GM19468 (cell line): Measurements from ENCODE around the gene S100A4.
A peak's percentile ranks its signal among the peaks of the same experiment; 100 is the strongest.
"Not testable (repeated sequence)": the region's sequence is repeated elsewhere in the genome, so short reads cannot be mapped to it uniquely, and the experiment has no call there.

ENCODE experiments used
- ATAC-seq: cut with Tn5 transposase; IDR thresholded peaks from one replicate; pipeline ENCODE4 v1.9.1; 2021; ENCODE audit warnings: mild to moderate bottlenecking, moderate library complexity, moderate number of reproducible peaks; ENCODE audit not compliant: unreplicated experiment; ENCODE audit errors: extremely low read depth

The S100A4 gene

DNA sequence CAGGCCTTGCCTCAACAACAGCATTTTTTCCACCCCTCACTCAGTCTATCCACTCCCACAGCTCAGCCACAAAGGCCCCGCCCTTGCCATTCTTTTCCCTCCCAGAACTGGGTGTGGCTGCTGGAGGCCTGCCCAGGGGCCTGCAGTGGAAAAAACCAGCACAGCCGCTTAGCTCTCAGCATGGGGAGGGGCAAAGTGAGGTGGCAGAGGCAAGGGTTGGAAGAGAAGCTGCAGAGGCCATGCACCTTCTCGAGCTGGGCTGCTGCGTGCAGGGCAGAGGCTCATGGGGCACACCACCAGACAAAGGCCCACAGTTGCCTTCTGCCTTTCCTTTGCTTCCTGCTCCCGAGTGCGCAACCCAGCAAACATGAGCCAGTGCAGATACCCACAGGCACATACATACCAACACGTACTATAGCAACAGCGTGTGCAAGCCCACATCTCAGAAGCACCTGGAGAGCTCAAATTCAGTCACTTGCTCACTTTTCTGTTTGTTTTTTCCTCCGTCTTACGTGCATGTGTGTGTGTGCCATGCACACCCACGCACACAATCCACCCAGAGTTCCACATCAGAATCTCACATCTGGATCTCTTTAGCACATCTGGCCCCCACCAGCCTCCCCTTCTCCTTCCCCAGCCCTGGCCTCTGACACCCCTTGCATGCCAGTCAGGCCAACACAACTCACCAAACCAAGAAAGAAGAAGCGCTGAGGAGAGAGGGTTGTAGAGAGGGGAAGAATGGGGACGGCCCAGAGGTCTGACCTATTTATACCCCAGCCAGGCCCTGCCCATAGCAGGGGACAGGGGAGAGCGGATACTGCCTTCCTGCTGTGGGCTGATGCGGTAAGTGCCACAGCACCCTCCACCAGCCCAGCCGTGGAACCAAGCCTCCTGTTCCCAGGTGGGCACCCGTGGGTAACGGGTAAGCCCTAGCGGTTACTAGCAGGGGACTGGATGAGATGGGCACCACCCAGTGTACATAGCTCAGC is at the start of gene S100A4:
TSS of gene S100A4 (minus strand) at position 740 of the 989 bp plus-strand sequence. CDS start 1,012 bp downstream, outside the sequence.
- ATAC-seq: no peak

DNA sequence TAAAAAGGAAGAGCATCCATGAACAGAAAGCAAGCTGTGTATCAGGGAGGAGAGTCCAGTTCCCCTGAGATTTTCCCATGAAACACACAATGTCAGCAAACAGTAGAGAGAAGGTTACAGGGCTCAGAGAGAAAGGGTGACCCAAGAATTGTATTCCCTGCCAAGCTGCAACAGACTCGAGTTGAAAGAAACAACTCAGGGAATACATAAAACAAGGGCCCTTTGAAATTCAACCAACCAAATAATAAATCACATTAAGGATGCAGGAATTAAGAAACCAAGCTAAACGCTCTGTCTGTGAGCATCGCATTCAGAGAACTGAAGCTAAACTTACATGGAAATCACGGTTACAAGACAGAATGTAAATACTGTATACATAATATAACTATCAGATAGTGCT is 47.1 kb upstream of the S100A4 start:
- no peak for ATAC-seq

DNA sequence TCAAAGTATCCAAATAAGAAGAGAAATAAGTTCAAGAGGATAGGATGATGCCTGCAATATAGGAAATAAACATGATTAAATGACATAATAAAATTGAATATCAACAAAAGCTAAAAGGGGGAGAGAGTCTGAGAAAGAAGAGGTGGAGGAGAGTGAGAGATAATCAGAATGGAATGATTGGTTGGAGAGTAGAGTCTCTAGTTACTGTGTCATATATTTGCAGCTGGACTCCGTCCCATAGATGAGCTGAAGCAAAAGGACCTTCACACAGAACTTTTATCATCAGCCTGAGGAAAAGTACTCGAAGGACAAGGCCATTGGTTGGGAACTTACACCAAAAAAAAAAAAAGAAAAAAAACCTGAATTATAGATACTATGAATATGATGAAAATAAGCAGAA is 42.9 kb upstream of the S100A4 start:
- no peak for ATAC-seq

DNA sequence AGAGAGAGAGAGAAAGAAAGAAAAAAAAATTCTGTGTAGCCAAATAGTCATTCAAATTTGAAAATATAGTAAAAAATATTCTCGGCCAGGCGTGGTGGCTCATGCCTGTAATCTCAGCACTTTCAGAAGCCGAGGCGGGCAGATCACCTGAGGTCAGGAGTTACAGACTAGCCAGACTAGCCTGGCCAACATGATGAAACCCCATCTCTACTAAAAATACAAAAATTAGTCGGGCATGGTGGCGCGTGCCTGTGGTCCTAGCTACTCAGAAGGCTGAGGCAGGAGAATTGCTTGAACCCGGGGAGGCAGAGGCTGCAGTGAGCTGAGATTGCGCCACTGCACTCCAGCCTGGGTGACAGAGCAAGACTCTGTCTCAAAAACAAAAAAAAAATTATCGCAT is 42.4 kb upstream of the S100A4 start:
- ATAC-seq: not testable (repeated sequence)

DNA sequence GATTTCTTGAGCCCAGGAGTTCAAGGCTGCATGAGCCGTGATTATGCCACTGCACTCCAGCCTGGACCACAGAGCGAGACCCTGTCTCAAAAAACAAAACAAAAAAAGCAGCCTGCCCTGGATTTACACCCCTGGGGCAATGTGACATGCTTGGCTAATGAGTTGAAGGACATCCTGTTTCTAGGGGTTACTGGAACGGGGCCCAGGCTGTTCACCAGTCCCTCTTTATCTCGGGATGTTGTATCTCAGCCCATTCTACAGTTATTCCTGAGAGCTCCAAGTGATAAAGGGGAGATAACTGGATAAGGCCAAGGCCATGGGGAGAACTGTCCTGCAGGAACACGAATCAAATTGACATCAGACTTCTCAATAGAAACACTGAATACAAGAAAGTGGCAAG is 41.7 kb upstream of the S100A4 start:
- ATAC-seq: no peak

DNA sequence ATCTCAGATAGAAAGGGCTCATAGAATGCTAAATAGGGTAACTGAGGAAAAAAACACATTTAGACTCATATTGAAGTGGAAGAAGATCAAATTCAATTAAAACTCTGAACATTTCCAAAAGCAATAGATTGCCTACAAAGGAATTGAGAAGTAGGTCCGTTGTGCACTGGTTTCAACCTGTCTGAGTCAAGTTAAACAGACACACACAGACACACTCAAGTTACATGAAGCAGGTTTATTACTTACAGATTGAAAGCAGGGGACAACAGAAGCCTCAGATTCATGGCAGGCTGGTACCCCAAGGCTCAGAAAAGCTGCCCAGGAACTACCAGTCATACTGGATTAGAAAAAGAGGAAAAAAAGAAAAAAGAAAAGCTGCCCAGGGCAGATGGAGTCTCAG is 40.7 kb upstream of the S100A4 start:
- ATAC-seq: no peak

DNA sequence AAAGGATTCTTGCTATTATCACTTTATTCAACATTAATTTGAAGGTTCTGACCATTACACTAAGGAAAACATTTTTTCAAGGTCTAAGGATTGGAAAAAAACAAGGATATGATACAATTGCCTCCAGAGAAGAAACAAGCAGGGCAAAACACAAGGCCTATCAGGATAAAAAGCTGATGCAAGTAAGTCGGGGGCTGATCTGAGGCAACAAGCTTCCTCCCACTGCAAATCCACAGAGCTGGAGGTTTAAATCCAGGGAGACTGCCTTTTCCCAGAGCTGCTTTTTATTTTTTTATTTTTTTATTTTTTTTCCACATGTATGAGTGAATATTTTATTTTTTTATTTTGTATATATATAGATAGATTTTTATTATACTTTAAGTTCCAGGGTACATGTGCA is 39.4 kb upstream of the S100A4 start:
- no peak for ATAC-seq

DNA sequence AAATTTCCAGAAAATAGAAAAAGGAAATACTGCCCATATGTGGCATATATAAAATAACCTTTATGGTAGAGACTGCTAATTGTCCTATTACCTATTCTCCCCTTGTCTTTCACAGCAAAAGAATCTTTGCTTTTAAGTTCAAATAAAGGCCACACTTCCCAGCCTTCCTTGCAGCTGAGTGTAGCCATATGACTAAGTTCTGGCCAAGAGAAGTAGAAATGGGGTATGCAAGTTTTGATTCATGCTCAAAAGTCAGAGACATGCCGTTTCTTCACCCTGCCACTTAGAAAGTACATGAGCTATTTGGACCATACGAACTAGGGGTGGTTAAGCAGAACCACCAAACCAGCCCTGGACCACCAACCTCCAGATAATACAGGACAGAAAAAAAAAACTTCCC is 38.4 kb upstream of the S100A4 start:
- no peak for ATAC-seq

DNA sequence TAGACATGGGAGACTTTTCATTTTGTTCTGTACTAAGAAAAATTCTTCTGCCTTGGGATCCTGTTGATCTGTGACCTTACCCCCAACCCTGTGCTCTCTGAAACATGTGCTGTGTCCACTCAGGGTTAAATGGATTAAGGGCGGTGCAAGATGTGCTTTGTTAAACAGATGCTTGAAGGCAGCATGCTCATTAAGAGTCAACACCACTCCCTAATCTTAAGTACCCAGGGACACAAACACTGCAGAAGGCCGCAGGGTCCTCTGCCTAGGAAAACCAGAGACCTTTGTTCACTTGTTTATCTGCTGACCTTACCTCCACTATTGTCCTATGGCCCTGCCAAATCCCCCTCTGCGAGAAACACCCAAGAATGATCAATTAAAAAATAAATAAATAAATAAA is 37.9 kb upstream of the S100A4 start:
- ATAC-seq: not testable (repeated sequence)

DNA sequence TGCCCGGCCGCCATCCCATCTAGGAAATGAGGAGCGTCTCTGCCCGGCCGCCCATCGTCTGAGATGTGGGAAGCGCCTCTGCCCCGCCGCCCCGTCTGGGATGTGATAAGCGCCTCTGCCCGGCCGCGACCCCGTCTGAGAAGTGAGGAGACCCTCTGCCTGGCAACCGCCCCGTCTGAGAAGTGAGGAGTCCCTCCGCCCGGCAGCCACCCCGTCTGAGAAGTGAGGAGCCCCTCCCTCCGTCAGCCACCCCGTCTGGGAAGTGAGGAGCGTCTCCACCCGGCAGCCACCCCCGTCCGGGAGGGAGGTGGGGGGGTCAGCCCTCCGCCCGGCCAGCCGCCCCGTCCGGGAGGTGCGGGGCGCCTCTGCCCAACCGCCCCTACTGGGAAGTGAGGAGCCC is 37.2 kb upstream of the S100A4 start:
- not testable (repeated sequence) for ATAC-seq

DNA sequence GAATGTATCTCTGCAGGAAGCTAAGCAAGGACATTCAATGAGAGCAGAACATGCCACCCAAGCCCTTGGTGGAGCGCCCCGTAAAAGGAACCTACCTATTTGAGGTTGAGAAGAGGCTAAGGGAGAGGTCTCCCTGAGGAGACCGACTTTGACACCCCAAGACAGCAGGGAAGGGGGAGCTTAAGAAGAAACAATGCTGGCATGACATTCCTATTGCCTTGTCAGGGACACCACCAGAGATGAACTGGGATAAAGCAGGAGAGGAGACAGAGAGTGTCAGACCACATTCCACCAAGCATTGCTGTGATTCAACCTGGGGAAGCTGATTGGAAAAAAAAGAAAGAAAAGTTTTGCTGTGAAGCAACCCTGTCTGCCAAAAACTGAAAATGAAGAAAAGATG is 33.3 kb upstream of the S100A4 start:
- no peak for ATAC-seq

DNA sequence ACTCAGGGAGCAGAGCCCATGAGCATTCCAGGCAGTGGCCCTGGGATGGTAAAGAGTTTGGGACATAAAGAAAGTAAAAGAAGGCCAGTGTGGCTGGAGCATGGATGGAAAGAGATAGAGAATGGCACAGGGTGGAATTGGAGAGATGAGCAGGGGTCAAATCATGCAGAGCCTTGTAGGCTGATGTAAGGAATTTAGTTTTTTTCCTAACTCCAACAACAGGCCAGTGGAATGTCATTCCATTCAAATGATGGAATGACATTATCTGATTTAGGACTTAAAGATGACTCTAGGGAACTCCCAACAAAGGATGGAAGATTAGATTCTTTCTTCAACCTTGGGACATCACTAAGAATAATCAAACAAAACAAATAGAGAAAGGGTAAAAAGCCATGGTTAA is 32.9 kb upstream of the S100A4 start:
- no peak for ATAC-seq

DNA sequence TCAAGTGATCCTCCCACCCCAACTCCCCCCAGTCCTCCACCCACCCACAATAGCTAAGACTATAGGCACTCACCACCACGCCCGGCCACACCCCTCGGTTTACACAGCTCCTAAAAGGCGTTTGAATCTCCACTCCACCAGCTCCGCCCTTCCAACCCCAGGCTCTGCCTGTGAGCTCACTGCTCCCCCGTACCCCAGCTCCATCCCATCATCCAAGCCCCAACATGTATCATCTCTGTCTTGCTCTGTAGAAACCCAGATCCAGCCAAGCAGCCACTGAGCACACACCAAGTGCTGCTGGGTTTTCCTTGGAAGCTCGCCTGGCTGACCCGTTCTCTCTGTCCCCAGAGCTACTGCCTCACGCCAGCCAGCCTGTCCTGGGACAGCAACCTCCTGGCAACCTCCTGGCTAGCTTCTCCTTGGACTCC is 32.0 kb upstream of the S100A4 start:
- no peak for ATAC-seq

DNA sequence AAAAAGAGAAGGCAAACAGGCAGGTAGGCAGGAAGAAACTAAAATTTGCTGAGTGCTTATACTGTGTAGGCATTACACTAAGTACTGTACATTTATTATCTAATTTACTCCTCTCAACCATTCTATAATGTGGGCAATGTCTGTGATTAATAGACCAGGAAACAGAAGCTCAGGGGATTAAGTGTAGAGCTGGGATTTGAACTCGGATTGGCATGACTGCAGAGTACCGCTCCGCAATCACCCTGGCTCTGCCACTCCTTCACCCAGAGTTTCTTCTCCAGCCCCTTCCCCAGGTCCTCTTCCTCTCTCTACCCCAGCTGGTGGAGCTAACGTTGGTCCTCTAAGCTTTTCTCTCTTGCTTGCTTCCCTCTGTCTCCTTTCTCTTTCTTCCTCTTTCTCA is 31.5 kb upstream of the S100A4 start:
- no peak for ATAC-seq

DNA sequence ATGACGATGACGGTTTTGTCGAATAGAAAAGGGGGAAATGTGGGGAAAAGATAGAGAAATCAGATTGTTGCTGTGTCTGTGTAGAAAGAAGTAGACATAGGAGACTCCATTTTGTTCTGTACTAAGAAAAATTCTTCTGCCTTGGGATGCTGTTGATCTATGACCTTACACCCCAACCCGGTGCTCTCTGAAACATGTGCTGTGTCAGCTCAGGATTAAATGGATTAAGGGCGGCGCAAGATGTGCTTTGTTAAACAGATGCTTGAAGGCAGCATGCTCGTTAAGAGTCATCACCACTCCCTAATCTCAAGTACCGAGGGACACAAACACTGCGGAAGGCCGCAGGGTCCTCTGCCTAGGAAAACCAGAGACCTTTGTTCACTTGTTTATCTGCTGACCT is 29.9 kb upstream of the S100A4 start:
- ATAC-seq: not testable (repeated sequence)

DNA sequence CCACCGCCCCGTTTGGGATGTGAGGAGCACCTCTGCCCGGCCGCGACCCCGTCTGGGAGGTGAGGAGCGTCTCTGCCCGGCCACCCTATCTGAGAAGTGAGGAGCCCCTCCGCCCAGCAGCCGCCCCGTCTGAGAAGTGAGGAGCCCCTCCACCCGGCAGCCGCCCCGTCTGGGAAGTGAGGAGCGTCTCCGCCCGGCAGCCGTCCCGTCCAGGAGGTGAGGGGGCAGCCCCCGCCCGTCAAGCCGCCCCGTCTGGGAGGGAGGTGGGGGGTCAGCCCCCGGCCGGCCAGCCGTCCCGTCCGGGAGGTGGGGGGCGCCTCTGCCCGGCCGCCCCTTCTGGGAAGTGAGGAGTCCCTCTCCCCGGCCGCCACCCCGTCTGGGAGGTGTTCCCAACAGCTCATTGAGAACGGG is 29.5 kb upstream of the S100A4 start:
- ATAC-seq: not testable (repeated sequence)

DNA sequence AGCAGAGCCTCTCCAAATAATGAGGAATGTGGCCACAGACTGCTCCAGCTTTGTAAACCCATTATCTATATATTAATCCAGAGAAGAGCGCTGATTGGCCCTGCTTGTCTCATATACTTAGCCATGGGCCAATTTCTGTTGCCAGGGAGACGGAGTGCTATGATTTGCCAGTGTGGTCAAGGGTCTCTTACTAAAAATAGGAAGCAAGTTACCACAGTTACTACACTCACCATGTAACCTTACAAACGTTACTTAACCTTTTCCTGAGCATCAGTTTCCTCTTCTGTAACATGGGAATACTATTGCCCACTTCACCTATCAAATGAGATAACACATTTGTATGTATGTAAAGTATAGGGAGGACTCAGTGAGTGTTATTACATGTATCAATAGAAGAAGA is 27.7 kb upstream of the S100A4 start:
- ATAC-seq: no peak

DNA sequence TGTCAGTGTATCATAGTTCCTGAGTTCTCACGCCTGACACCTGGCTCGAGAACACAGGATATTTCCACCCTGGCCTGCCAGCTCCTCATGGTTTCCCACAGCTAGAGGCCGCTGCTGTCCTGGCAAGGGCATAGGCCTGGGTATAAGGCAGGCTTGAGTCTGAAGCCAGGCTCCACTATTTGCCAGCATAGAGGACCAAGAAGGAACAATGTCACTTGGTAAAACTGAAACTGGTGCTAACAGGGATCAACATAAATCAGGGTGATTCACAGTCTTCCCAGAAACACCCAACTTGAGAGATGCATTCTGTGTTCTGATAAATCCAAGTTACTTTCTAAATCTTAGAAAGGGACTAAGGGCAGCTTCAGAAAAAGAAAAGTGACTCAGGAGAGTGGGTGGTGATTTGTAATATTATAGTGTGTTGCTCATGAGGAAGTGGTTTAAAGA is 27.0 kb upstream of the S100A4 start:
- peak; percentile 26 for ATAC-seq

DNA sequence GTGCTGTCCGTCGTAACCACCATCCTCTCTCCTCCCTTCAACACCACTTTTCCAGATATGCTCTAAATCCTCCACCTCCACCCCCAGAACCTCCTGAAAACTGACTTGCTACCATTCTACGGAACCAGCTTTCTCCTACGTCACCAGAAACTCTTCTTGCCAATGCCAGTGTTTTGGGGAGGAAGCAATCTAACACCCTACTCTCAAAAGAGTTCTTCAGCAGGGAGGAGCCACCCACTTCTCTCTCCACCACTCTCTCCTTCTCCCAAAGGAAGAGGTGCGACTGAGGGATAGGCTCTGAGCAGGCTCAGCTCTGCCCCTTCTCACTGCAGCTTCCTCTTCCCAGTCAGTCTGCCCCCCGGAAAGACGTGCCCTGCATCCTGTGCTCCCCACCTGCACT is 26.1 kb upstream of the S100A4 start:
- ATAC-seq: no peak

DNA sequence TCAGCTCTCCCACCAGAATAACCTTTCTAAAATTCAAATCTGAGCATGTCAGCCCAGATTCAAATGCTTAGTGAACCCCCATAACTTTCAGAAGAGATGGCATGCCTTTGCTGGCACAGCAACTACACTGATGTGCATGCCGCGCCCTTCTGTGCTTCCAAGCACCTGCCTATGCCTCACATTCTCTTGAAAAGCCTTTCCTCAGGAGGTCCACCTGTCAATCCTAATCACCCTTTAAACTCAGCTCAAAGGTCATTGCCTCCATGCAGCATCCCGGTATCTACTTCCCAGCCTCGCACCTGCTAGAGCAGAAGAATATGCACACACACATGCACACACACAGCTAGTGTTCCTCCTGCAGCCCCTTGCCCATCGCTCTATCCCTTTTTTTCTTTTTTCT is 25.3 kb upstream of the S100A4 start:
- no peak for ATAC-seq

DNA sequence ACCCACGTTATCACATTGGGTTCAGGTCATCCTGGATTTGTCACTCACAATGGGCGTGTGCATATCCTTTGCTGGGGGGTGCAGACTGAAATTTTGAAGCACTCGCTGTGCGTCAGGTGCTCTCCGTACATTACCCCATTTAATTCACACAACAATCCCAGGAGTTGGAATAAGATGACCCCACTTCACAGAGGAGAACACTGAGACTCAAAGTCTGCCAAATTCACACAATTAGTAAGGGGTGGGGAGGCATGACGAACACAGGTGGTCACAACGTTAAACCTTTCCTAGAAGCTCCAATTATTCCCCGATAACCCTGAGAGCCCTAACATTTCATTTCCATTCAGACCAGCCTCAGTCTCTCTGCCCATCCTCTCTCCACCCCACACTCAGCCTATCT is 23.9 kb upstream of the S100A4 start:
- ATAC-seq: no peak
